IPS-18c (cell line): ENCODE measurements around the gene TPO.
"Not testable (repeated sequence)": the region's sequence is repeated elsewhere in the genome, so short reads cannot be mapped to it uniquely, and the experiment has no call there.

Experiments
- H3K4me3 ChIP-seq: 2 replicates; pipeline ENCODE4 v1.7.0; 2013; ENCODE audit warnings: low read depth, mild to moderate bottlenecking, low read length, moderate library complexity; ENCODE audit not compliant: insufficient read depth
- H3K9me3 ChIP-seq: one replicate; pipeline ENCODE4 v1.6.1; 2013; ENCODE audit warnings: mild to moderate bottlenecking, low read length, moderate library complexity; ENCODE audit not compliant: control insufficient read depth, insufficient read depth

TPO gene

DNA sequence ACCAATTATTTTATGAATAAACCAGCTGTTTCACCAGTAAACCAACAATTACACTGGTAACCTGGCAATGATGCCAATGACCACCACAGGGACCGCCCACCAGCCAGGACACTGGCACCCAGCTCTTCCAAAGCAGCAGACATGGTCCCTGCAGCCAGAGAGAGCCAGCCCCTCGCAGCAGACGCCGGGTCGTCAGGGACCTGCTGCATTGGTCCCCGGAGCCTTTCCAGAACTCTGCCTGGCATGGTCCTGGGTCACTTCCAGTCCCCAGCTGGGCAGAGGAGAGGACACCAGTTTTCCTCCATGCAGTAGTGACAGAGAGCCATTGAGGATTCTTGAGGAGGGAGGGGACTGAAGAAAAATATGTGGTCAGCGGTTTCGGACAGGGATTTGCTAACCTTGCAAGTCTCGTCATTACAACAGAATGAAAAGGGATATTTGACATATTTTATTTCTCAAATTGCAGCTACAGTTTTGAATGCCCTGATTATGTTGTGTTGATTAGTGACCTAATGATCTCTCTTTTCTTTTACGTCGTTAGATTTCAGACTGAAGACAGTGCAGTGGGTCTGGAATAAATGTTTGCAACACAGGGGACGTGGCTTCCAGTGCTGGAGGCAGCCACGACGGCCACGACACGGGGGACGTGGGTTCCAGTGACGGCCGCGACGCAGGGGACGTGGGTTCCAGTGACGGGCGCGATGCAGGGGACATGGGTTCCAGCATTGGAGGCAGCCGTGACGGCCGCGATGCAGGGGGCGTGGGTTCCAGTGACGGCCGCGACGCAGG lies 154.5 kb downstream of the TPO start:
- Histone ChIP-seq H3K9me3 (peaks cover 5% of the 10 kb centered on the region), H3K4me3 (no peak overlapping the region)

DNA sequence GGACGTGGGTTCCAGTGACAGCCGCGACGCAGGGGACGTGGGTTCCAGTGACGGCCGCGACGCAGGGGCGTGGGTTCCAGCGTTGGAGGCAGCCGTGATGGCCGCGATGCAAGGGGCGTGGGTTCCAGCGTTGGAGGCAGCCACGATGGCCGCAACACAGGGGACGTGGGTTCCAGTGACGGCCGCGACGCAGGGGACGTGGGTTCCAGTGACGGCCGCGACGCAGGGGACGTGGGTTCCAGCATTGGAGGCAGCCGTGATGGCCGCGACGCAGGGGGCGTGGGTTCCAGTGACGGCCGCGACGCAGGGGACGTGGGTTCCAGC lies 155.0 kb downstream of the TPO start:
- H3K9me3 ChIP-seq, result not testable (repeated sequence)

DNA sequence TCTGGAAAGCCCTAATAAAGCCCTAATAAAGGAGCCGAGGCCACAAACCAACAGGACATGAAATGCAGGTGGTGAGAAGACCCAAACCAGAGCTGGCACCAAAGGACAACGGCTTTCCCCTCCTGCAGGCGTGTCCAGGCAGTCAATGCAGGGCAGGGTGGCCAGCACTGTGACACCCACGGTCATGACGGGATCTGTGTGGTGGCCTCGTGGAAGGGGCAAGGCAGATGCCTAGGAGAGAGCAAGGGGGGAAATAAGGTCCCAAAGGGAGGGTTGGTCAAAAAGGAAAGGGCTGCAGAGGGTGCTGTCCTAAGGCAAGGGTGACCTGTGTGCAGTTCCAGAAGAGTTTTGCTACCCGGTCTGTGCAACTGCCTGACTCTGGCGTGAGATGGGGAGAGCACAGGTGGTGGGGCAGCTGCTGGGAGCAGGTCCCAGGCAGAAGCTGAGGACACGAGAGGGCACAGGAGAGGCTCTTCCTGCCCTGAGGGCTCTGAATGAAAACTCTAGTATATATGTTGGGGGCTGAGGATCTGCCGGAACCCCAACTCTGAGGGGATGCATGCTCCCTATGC lies 156.7 kb downstream of the TPO start:
- no peak overlapping the region for H3K4me3 ChIP-seq

More for the DNA sequence above, 155.0 kb downstream of the TPO start:
- H3K4me3 ChIP-seq, result not testable (repeated sequence)

GRCh38 chr2:1571477-1572417 lies 158.5 kb downstream of the TPO start:
- Histone ChIP-seq H3K4me3 (no peak overlapping the region), H3K9me3 (peaks cover 5% of the 10 kb centered on the region)

More for the DNA sequence above, 156.7 kb downstream of the TPO start:
- peaks cover 5% of the 10 kb centered on the region for H3K9me3 ChIP-seq

DNA sequence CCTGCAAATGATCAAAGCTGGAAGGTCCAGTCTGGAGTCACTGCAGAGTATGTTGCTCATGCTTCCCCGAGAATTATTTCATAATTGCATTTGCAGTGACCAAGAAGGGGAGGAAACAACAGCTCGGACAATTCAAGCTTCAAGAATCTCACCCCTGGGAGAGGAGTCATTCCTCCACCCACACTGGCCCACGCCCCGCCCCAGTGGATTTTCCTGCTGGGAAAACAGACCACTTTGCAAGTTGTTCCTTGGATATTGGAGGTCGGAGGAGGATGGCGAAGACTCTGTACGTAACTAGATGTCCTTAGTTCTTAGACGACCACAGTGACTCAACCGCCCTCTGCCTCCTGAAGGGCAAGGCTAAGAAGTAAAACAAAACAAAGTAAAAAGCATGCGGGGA lies 159.4 kb downstream of the TPO start:
- H3K4me3 ChIP-seq, result no peak overlapping the region
- H3K9me3 ChIP-seq, result peaks cover 3% of the 10 kb centered on the region

- Histone ChIP-seq H3K9me3 (no peaks in the 10 kb centered on the region), H3K4me3 (no peak overlapping the region)
Measured at GRCh38 chr2:1577846-1578245, 164.6 kb downstream of the TPO start.

- not testable (repeated sequence) for H3K9me3 ChIP-seq, H3K4me3 ChIP-seq
Measured at GRCh38 chr2:1581257-1581964, 168.1 kb downstream of the TPO start.

DNA sequence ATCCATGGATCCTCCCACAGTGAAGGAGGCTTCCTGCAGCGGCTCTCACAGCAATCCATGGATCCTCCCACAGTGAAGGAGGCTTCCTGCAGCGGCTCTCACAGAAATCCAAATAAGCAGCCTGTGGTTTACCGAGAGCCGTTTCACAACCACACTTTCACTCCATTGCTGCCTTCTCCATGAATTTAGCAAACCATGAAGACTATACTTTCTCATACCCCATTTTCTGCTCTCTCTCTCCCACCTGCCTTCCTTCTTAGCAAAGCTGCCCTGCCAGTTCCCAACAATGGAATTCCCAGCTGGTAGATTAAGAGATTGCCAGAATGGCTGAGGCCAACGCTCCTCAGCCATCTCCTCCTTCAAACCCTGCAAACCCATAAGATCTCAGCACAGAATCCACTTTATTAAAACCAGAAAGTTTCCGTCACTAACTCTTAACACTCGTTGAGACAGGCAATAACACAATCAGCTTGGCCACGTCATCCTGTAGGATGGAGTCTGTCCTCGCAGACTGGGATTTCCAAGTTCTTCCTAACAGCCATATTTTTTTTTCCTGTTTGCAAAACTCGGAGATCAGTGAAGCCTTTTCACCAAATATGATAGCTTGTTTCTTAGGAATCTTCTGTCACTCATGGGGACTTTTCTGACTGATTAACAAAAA lies 168.8 kb downstream of the TPO start:
- H3K4me3 ChIP-seq, result no peak overlapping the region
- no peaks in the 10 kb centered on the region for H3K9me3 ChIP-seq

GRCh38 chr2:1582891-1583341 lies 169.7 kb downstream of the TPO start:
- H3K9me3 ChIP-seq, result peaks cover 2% of the 10 kb centered on the region
- H3K4me3 ChIP-seq, result no peak overlapping the region

DNA sequence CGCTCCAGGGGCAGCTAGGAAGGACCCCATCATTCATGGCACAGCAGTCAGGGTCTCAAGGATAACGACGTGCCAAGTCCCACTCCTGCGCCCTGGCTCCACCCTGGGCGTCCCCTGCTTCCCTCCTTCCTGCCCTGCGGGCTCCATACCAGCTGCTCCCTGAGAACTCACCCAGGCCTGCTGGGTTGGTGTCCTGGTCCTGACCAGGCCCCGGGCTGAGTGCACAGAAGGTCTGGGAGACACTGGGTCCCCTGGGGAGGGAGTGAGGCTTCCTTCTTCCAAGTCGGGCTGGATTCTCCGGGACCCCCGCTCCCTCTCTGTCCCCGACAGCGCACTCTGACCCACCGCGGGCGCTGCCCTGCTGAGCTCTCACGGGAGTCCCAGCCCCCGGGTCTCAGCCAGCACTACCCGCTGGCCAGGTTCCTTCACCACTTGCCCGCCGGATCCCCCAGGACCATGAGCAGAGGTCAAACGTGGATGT lies 170.8 kb downstream of the TPO start:
- H3K9me3 ChIP-seq, result peaks cover 2% of the 10 kb centered on the region
- no peak overlapping the region for H3K4me3 ChIP-seq

- H3K4me3 ChIP-seq, result no peak overlapping the region
Measured at GRCh38 chr2:1584691-1585485, 171.6 kb downstream of the TPO start.

DNA sequence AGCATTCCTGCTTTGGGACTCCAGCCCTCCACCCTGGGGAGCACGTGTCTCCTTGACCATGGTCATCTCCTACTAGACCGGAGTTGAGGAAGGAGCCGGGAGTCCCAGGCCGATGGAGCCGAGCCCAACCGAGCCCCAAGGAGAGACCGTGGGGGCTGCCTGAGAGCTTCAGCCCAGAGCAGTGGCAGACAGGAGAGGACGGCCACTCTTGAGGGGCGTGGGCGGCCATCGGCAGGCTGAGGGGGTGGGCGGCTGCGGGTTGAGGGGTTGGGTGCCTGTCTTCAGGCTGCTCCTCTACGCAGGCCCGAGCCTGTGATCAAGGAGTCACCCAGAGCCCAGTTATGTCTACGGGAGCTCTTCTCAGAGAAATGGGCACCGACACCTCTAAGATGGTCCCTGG lies 172.4 kb downstream of the TPO start:
- H3K9me3 ChIP-seq, result peaks cover 2% of the 10 kb centered on the region
- H3K4me3 ChIP-seq, result no peak overlapping the region

More at GRCh38 chr2:1584691-1585485, 171.6 kb downstream of the TPO start:
- H3K9me3 ChIP-seq, result peaks cover 2% of the 10 kb centered on the region

- H3K4me3 ChIP-seq, result no peak overlapping the region
Measured at GRCh38 chr2:1586251-1586922, 173.1 kb downstream of the TPO start.

DNA sequence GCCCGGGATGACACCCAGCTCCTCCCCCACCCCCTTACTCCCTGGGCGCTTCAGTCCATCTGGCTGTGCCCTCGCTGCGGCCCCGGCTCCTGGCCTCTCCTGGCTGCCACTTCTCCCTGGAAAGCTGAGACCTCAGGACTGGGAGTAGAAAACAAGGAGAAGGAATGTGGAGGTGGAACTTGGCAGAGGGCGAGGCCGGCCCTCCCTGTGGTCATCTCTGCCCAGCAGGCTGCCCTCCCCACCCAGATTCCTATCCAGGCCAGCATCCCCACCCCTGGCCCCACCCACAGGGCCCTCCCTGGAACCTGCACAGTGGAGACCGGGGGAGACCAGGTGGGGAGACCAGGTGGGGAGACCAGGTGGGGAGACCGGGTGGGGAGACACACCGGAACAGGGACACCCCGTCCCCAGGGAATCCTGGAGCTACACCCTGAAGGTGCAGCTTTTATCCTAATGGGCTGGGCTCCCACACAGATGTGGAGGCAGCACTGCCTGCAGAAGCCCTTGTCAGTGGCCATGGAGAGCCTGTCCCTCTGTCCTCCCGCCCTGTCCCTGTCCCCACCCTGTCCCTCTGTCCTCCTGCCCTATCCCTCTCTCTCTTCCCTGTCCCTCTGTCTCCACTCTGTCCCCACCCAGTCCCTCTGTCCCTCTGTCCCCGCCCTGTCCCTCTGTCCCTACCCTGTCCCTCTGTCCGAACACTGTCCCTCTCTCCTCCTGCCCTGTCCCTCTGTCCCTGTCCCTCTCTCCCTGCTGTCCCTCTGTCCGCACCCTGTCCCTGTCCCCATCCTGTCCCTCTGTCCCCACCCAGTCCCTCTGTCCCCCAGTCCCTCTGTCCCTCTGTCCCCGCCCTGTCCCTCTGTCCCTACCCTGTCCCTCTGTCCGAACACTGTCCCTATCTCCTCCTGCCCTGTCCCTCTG lies 173.9 kb downstream of the TPO start:
- H3K4me3 ChIP-seq, result no peak overlapping the region
- H3K9me3 ChIP-seq, result peaks cover 2% of the 10 kb centered on the region

More at GRCh38 chr2:1586251-1586922, 173.1 kb downstream of the TPO start:
- peaks cover 2% of the 10 kb centered on the region for H3K9me3 ChIP-seq
